ENCODE data around the gene TMEM63C.

DNA sequence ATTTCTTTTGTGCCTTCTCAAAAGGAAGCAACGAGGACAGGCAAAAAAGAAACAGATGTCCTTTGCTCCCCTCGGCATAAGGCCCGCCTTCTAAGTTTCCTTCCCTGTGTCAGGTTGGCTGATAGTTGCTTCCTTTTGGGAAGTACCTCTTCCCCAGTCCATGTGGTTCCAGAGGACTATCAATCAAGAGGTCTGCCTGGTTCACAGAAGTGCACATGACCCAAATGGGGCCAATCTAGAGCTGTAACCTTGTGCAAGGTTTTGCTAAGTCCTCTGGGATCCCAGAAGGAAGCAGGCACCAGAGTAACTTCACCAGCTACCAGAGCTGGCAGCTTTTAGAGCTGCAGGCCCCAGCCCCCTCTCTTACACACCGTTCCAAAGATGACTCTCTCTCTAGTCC is 42.6 kb downstream of the TMEM63C start:
- TF ChIP-seq, protein P1, sequence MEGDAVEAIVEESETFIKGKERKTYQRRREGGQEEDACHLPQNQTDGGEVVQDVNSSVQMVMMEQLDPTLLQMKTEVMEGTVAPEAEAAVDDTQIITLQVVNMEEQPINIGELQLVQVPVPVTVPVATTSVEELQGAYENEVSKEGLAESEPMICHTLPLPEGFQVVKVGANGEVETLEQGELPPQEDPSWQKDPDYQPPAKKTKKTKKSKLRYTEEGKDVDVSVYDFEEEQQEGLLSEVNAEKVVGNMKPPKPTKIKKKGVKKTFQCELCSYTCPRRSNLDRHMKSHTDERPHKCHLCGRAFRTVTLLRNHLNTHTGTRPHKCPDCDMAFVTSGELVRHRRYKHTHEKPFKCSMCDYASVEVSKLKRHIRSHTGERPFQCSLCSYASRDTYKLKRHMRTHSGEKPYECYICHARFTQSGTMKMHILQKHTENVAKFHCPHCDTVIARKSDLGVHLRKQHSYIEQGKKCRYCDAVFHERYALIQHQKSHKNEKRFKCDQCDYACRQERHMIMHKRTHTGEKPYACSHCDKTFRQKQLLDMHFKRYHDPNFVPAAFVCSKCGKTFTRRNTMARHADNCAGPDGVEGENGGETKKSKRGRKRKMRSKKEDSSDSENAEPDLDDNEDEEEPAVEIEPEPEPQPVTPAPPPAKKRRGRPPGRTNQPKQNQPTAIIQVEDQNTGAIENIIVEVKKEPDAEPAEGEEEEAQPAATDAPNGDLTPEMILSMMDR (conservative IDR thresholded peaks at IDR 0.05; ENCODE audit: low read length), result no peak
- TF ChIP-seq EZH2phosphoT487 (IDR thresholded peaks at IDR 0.05; ENCODE audit: borderline replicate concordance), result no peak
